Measurements from ENCODE around the gene DENND1A.

DENND1A gene

GRCh38 chr9:123552530-123552929 lies 377.4 kb downstream of the DENND1A start:
- no peak for DNase-seq

DNA sequence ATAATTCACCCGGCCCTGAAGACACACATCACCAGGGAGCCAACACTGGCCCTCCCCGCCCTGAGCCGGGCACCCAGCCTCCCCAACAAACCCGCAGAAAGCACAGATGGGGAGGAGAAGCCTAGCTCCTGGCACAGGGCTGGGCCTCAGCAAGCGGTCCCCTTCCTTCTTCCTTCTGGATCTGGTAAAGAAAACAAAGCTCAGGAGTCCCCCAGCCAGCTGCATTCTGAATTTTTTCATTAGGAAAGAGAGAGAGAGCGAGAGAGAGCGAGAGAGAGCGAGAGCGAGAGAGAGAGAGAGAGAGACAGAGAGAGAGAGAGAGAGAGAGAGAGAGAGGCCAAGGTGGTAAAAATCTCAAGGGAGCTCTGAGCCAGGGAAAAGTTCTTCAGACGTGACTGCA lies 378.2 kb downstream of the DENND1A start:
- no peak for DNase-seq

- DNase-seq, result peak; percentile 3
Observed at GRCh38 chr9:123550797-123551196, 379.1 kb downstream of the DENND1A start.

GRCh38 chr9:123550012-123550411 lies 379.9 kb downstream of the DENND1A start:
- no peak for DNase-seq

- DNase-seq, result no peak
Observed at GRCh38 chr9:123548741-123549545, 381.0 kb downstream of the DENND1A start.

DNA sequence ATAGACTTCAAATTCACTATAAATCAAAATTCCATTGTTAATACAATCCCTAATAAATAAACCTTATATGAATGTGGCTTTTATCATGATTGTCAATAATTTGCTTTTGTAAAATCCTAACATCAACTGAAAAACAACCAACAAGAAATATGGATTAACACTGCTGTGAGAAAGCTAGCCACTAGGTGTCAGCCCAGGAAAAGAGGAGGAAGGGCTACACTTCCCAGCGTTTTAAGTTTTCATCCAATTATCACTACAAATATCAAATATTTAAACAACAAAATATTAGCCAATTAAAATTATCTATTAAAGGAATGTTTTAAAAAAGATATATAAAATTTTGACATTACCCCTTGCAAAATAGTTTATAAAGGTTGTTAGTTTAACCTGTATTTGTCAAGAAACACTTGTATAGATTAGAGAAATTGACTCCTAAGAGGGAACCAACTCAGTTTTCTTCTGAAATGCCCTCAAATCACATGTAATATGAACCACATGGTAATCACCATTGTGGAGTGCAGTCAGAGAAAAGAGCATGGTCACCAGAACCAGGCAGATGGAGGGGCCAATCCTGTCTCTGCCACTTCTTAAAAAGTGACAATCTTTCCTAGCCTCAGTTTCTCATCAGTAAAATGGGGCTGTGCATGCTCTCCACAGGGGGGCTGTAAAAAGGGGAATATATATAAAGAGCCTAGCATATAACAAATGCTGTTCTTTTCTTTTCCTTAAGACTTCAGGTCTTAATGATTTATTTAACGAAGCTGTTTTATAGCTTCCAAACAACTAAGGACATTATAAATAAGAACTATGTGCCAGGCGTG lies 385.7 kb downstream of the DENND1A start:
- peak; percentile 6 for DNase-seq

GRCh38 chr9:123543492-123543891 lies 386.4 kb downstream of the DENND1A start:
- DNase-seq, result no peak

DNA sequence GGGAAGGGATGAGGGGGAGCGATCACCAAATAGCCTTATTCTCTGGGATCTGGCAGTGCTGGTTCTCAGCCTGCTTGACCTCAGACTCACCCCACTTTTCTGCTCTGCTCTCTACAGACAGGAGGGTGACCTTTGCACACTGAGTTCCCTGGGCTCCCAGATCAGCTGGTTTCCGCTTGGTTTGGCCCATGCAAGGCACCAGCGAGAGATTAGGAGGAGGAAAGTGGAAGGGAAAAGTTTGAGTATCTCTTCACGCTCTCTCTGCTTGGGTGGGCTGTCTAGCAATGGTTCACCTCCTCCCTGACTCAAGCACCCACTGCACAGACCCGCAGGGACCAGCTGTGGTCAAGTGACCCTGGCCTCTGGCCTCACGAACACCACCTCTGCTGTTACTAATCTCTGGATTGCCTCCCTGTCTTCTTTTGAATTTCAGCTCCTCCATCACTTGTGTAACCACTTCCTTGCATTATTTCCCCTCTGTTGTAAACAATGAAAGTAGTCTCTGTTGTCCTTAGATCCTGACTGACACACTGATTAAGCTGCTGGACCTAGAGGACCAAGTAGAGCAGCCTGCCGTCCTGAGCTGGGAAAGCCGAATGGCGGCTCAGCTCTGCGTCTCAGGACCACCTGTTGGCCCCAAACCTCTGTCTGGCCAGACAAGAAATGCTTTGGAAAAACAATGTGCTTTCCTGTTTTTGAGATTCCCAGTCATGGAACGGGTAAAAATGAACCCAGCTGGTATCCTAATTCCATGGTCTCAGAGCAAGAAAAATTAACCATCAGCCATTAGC lies 387.3 kb downstream of the DENND1A start:
- no peak for DNase-seq

GRCh38 chr9:123541411-123541810 lies 388.5 kb downstream of the DENND1A start:
- no peak for DNase-seq

- DNase-seq, result no peak
Observed at GRCh38 chr9:123540457-123540856, 389.5 kb downstream of the DENND1A start.

- DNase-seq, result no peak
Observed at GRCh38 chr9:123537809-123538208, 392.1 kb downstream of the DENND1A start.

DNA sequence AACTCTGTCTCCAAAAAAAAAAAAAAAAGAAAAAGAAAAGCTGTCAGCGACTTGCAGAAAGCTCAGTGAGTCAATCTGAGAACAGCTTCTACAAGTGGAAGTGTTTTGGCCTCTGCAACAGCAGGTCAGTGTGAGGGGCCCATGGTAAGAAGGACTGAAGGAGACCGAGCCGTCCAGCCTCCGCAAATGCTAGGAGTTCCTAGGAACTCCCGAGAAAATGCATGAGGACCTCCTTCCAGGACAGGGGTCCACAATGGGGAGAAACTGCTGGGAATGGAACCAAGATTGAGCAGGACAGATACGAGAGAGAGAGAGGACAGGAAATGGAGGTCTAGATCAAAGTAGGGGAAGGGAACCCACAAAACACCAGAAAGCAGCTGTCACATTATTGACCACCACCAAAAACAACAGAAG lies 393.5 kb downstream of the DENND1A start:
- DNase-seq, result no peak

GRCh38 chr9:123534336-123534735 lies 395.6 kb downstream of the DENND1A start:
- no peak for DNase-seq

DNA sequence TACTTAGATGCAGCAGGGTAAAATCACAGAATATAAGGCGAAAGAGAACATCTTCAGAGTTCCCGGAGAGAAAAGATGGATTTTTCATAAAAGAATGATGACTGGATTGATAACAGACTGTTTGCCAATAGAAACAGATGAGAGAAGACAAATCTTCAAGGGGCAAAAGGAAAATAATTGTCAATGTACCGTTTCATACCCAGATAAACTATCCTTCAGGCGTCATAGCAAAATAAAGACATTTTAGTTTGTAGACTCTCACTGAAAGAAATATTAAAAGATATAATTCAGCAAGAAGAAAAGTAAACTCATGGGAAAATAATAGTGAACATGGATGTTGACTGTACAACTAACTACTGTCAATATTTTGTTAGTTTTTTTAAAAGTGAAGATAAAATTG lies 399.7 kb downstream of the DENND1A start:
- no peak for DNase-seq

GRCh38 chr9:123528501-123528900 lies 401.4 kb downstream of the DENND1A start:
- no peak for DNase-seq

DNA sequence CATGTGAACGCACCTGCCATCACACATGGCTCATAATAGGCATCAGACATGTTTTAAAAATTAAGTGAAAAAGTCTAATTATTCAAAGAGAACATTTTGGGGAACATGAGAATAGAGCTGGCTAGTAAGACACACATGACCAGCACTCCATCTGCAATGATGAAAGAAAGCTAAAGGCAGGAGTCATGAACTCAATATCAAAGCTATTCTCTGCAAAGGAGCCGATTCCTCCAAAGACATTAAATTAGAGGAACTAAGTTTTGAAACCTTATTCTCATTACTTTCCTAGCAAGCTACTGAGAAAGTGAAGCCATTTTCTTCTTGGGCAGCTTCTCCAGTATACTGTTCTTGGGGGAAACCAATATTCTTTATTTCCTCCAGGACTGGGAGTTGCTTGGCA lies 401.9 kb downstream of the DENND1A start:
- no peak for DNase-seq

DNA sequence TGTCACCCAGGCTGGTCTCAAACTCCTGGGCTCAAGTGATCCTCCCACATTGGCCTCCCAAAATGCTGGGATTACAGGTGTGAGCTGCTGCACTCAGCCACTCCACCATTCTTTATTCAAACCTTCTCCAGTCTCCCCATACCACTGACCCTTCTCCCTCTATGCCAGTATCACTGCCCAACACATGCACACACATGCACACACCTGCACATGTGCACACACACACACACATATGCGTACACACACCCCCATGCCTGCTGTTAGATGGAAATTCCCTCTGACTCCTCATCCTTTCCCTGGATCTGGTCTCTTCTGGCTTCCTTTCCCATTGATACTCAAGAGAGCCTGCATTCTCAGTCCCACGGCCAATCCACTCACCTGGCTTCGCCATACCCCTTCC lies 404.0 kb downstream of the DENND1A start:
- no peak for DNase-seq

- no peak for DNase-seq
Observed at GRCh38 chr9:123525424-123525823, 404.5 kb downstream of the DENND1A start.

GRCh38 chr9:123524866-123525265 lies 405.1 kb downstream of the DENND1A start:
- no peak for DNase-seq

DNA sequence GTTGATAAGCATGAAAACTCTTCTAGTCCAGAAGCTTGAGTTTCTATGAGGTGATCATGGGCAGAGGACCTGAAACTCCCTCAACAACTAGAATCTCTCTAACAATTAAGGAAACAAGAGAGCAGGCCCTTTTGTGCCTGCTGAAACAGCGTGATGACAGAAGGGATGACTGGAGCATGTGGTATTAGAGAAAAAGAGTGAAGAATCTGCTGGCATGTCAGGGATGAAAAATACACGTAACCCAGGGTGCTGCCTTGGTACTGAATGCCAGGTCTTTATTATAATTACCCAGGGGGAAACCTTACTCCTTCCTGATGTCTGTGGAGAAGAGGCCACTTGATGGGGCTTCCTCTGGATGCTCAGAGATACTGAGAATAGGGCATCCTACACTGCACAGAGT lies 406.1 kb downstream of the DENND1A start:
- DNase-seq, result no peak

DNA sequence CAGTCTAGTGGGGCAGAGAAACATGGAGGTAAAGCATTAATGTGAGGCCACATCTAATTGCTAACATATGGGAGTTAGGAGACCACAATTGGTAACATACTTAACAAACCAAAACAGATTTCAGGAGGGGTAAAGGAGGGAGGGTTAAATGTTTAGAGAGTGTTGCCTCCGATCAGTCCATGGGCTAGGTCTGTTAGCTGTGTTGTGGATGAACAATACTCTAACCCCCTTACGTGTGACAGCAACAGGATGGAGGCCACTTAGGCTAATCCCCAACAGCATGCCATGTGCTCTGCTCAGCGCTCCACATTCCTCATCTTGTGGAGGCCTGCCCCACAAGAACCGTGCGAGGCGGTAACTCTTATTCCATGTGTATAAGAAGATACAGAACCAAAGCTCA lies 406.9 kb downstream of the DENND1A start:
- DNase-seq, result no peak

DNA sequence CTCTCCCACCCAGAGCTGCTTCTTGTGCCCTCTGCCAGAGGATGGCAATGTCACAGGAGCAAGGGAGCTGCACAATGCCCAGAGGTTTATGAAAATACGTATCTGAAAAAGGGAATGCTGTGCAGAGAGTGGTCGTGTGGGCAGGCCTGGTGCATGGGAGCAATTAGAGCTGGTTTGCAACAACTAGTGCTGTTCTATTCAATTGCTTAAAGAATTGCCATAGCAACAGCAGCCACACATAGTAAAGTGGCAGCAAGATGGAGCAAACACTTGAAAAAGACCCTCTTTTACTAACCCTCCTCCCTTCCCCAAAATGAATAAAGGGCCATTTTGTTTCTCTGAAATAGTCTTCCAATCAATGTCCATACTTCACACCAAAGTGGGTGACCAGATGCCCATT lies 407.7 kb downstream of the DENND1A start:
- no peak for DNase-seq

GRCh38 chr9:123518338-123518737 lies 411.6 kb downstream of the DENND1A start:
- DNase-seq, result no peak
